NCI-H82 treated with DMSO at 0.1 percent for 48 hours (cell line): Measurements from ENCODE around the gene TMOD1.
"Not testable (repeated sequence)": the region's sequence is repeated elsewhere in the genome, so short reads cannot be mapped to it uniquely, and the experiment has no call there.

Source experiments
- DNase-seq: peaks from one replicate; lab custom pipeline; 2025; ENCODE audit not compliant: unreplicated experiment; lab: John Stamatoyannopoulos, UW

Gene TMOD1

GRCh38 chr9:97501177-97501971, at the start of gene TMOD1:
Gene TMOD1 (plus strand): TSS chr9:97501666. CDS start chr9:97524189, 22,523 bp downstream.
- DNase-seq: no peak

- not testable (repeated sequence) for DNase-seq
These were observed 47.9 kb upstream of the TMOD1 start for GRCh38 chr9:97453573-97453972.

DNA sequence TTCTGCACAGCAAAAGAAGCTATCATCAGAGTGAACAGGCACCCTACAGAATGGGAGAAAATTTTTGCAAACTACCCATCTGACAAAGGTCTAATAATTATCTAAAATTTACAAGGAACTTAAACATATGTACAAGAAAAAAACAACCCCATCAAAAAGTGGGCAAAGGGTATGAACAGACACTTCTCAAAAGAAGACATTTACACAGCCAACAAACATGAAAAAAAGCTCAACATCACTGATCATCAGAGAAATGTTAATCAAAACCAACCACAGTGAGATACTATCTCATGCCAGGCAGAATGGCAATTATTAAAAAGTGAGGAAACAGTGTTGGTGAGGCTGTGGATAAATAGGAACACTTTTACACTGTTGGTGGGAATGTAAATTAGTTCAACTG, 44.6 kb upstream of the TMOD1 start:
- DNase-seq: not testable (repeated sequence)

DNA sequence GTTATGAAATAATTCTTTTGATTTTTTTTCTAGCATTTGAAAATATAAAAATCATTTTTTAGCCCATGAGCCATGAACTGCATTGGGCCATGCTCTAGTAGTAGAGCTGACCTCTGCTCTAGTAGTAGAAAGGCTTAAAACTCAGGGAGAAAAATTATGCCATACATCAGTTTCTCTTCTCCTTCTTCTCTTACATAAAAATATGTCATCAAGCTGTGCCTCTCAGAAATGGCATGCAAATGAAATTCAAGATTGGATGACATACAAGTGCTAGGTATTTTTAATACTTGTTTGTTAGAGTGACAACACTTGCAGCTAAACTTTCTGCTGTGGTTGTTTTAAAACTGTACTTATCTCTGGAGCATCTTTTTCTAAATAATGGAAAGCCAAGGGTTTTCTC, 42.1 kb upstream of the TMOD1 start:
- DNase-seq: no peak

DNA sequence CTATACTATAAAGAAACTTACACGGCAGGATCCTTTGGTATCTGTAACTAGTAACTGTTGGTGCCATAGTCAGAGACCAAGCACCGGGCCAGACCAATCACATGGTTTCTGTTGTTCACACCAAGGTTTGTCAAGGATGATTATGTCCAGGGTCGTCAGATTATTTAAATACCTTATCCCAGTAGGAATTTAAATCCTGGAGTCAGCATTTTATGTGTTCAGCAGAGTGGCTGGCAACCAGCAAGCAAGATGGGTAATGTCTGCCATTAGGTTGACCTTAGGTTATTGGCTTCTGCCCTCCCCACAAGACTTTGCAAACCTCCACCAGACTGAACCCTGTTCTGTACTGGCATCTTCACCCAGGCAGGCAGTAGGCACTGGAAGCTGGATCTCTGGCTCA, 39.3 kb upstream of the TMOD1 start:
- no peak for DNase-seq

DNA sequence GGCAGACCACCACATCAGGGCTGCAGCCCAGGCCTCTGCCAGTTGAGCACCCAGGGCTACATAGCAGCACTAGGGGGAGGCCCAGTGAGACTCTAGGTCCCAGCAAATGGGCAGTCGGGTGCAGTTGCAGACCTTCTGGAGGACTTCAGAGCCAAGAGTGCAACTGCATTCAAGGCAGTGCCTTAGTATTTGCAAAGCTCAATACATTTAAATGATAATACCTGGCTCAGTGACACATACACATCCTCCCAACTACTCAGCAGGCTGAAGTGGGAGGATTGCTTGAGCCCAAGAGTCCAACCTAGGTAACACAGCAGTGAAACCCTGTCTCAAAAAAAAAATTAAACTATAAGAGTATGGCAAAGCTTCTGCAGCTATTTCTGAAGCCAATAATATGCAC, 38.6 kb upstream of the TMOD1 start:
- no peak for DNase-seq

DNA sequence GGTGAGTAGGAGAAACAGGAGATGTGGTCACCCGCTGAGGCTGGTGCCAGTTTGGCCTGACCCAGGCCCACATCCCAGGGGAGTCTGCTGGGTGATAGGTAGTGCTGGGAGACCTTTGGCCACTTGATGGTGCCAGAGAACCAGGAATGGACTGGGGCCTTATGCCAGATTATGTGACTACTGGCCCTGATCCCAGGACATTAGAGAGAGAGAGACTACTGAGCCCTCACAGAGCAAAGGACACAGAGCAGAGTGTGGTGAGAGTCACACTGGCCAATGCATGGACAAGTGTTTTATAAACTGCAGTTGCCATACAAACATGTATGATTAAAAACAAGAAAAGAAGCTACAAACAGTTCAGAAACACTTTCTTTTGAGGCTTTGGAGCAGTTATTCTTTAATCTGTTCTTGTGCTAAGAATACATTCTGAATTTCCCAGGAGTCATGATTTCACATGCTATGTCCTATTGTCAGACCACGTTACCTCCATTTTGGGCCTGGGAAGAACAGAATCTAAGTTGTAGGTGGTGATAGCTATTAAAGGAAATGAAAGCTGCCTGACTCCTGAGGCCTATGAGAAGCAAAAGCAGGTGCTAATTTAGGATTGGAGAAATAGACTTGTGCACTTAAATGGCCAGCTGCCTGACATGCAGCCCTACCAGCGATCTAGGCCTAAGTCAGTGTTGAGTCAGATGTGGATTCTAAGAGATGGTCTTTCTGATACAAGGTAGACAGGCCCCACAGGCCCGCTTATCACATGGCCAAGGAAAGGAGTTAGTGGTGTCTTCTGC, 32.6 kb upstream of the TMOD1 start:
- DNase-seq: peak; percentile 40

DNA sequence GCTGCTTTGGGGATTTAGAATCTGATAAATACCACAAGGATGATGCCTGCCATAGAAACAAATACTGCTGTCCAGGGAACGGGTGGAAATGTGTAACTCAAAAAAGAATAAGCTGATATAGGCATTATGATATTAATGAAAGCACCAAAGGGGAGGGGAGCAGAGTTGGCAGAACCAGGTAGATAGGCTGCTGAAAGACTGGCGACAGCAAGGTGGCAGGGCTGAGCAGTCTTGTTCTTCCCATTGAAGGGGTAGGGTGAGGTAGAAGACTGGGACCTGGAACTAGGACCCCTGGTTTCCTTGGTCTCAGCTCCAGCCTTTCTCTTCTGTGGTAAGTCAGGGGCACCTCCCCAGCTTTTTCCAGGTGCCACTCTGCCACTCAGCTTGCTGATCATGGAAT, 31.4 kb upstream of the TMOD1 start:
- DNase-seq: no peak

DNA sequence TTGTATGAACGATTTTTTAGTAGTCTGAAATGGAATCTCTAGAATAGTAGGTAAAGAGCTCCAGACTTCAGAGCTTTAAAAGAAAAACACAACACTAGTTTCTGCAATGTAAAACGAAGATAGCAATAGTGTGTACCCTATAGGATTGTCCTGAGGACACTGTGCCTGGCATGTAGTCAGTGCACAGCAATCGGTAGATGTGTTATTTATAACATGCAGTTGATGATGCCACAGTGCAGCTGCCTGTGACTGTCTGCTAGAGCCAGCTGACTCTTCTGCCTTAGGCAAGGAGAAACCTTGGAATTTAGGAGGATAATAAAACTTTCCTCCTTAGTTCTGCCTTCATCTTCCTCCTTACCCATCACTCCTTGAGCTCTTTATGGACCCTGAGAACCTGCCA, 27.7 kb upstream of the TMOD1 start:
- DNase-seq: no peak

- DNase-seq: no peak
These were observed 27.0 kb upstream of the TMOD1 start for GRCh38 chr9:97474372-97474925.

GRCh38 chr9:97475059-97475458, 26.4 kb upstream of the TMOD1 start:
- DNase-seq: no peak

DNA sequence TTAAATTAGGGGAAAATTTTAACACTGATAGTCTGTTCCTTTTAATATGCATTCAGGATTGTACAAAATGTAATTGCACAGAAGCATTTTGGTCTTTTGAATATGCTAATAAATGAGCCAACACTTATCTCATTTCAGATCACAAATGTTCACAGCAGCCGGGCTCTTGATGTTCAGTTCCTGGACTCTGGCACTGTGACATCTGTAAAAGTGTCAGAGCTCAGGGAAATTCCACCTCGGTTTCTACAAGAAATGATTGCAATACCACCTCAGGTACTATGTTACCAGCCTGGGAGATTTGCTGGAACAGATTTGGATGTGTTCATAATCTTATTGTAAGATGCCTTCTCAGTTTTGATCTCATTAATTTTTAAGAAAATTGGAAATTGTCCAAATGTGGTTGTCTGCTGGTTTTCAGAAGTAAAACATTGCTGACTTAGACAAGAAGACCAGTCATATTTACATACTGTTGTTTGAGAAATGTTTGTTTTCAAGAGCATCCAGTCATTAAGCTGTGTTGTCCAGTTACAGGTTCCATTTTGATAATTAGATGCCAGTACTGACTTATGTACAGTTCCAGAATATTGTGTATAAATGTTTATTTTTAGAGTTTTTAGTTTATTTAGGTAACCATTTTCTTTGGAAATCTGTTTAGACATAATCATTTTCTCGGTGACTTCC, 23.0 kb upstream of the TMOD1 start:
- no peak for DNase-seq

DNA sequence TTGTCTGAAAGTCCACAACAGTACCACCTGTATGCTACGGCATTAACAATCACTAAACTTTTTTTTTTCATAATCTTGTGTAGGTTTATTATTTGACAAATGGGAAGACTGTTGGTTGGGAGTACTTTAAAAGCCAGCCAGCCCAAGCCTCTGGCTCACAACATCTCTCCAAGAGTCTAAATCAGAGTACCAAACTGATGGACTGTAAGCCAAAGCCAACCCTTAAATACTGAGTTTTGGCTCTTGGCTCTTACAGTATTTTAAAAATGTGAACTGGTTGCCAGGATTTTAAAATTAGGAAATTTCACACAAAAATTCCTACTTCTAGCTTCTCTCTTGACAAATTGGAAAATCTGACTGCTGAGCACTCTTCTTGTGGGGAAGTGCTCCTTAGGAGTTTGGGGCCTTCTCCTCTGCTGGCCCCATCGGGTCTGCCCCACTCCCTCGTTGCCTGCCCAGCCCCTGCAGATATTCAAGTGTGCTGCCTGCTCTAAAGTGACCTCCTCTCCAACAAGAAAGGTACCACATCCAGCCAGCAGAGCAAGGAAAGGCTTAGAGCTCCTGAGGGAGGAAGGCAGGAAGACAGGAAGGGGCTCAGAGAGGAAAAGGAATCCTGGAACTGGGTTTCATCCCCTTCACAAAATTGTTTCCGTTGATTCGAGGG, 21.8 kb upstream of the TMOD1 start:
- no peak for DNase-seq

DNA sequence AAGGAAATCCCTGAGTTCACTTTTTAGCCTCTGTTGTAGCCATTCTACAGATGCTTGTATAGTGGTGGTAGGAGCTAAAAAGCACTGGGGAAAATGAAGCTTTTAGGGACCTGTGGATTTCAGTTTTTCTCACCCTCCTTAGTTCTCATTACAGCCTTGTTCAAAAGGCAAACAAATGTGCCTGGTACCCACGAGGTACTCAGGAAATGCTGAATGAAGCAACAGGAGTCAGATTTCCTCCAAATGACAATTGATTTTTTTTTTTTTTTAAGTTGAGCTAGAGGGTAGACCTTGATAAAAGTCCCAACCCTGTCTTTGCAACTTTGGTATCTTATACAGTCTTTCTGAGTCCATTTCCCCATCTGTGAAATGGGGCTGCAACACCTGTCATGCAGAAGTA, 21.3 kb upstream of the TMOD1 start:
- DNase-seq: no peak

GRCh38 chr9:97480749-97481148, 20.7 kb upstream of the TMOD1 start:
- no peak for DNase-seq

DNA sequence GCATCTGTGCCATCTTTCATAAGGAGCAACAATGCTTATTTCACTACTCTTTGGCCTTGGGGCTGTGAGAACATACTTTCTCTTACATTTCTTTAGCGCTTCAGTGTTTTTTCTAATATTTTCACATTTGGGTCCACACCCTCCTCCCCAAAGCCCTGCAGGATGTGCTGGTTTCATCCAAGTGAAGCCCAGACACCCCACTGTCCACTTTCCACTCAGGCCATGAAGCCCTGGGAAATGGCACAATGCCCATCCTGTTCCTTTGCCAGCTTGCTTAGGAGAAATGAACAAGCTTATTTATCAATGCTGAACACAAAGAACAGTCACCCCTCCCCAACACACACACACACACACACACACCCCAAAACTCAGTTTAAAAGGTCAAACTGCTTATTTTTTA, 17.3 kb upstream of the TMOD1 start:
- no peak for DNase-seq

- DNase-seq: no peak
These were observed 14.4 kb upstream of the TMOD1 start for GRCh38 chr9:97487107-97487506.

DNA sequence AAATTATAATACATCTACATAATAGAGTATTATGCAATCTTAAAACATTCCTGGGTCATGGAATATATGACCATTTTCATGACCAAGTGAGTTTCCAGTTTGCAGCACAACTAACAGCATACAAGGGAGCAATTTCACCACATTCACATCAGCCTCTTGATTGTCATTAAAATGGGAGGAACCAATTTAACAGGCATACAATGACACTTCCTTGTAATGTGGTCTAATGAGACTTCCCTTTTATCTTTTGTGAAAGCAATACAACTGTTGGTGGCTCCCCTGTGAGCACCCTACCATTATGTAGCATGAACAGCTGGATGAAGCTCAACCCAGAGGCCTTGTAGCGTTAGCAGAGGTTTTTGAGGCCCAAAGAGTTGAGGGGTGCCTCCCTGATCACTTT, 13.6 kb upstream of the TMOD1 start:
- DNase-seq: no peak

- DNase-seq: no peak
These were observed 10.1 kb upstream of the TMOD1 start for GRCh38 chr9:97491216-97491999.
